H9 (cell line): ENCODE measurements around the gene CFAP65. TPM values are rescaled to one million over a fixed set of nuclear protein-coding genes. Genes with fewer than 3 reads are reported as not detected.

ENCODE experiments used
- DNase-seq: peaks from one replicate; pipeline ENCODE4 v3.0.0-alpha.2; 2017
- H2AFZ ChIP-seq: one replicate; pipeline ENCODE4 v1.6.1; 2013; ENCODE audit warnings: mild to moderate bottlenecking, low read length, control low read depth, moderate library complexity
- H2AK5ac ChIP-seq: 2 replicates; pipeline ENCODE4 v1.6.1; 2013; ENCODE audit warnings: low read length, control low read depth, mixed read lengths; ENCODE audit not compliant: insufficient read length
- H2BK120ac ChIP-seq: one replicate; pipeline ENCODE4 v1.6.1; 2013; ENCODE audit warnings: low read depth, mild to moderate bottlenecking, low read length, control low read depth, inconsistent platforms; ENCODE audit not compliant: poor library complexity, severe bottlenecking
- H2BK12ac ChIP-seq: 2 replicates; pipeline ENCODE4 v1.6.1; 2013; ENCODE audit warnings: low read length, control low read depth, mixed read lengths, low read depth; ENCODE audit not compliant: insufficient read length
- H2BK15ac ChIP-seq: 2 replicates; pipeline ENCODE4 v1.6.1; 2013; ENCODE audit warnings: low read depth, low read length, control low read depth
- H2BK20ac ChIP-seq: one replicate; pipeline ENCODE4 v1.6.1; 2013; ENCODE audit warnings: low read depth, mild to moderate bottlenecking, low read length, control low read depth, inconsistent platforms; ENCODE audit not compliant: poor library complexity, severe bottlenecking
- H2BK5ac ChIP-seq: 2 replicates; pipeline ENCODE4 v1.6.1; 2013; ENCODE audit warnings: low read length, control low read depth, mixed read lengths; ENCODE audit not compliant: insufficient read length
- H3K14ac ChIP-seq: 2 replicates; pipeline ENCODE4 v1.6.1; 2013; ENCODE audit warnings: low read length, control low read depth; ENCODE audit not compliant: insufficient read depth
- H3K18ac ChIP-seq: 2 replicates; pipeline ENCODE4 v1.6.1; 2013; ENCODE audit warnings: low read depth, mild to moderate bottlenecking, mixed read lengths, low read length, control low read depth; ENCODE audit not compliant: insufficient read length
- H3K23ac ChIP-seq: 2 replicates; pipeline ENCODE4 v1.6.1; 2013; ENCODE audit warnings: low read length, control low read depth, mixed read lengths, low read depth; ENCODE audit not compliant: insufficient read length
- H3K23me2 ChIP-seq: 2 replicates; pipeline ENCODE4 v1.6.1; 2013; ENCODE audit warnings: low read depth, mild to moderate bottlenecking, mixed read lengths, low read length, control low read depth; ENCODE audit not compliant: insufficient read length, poor library complexity, severe bottlenecking
- H3K27ac ChIP-seq: 2 replicates; pipeline ENCODE4 v1.5.1; 2013; ENCODE audit warnings: low read length, control low read depth, mixed read lengths, low read depth; ENCODE audit not compliant: insufficient read length
- H3K27me3 ChIP-seq: 2 replicates; pipeline ENCODE4 v1.6.1; 2013; ENCODE audit warnings: low read length, control low read depth, inconsistent platforms; ENCODE audit not compliant: insufficient read depth
- H3K4ac ChIP-seq: 2 replicates; pipeline ENCODE4 v1.6.1; 2013; ENCODE audit warnings: low read depth, mild to moderate bottlenecking, control low read depth, inconsistent platforms, low read length, moderate library complexity
- H3K4me1 ChIP-seq: 2 replicates; pipeline ENCODE4 v1.6.1; 2013; ENCODE audit warnings: low read length, control low read depth, inconsistent platforms; ENCODE audit not compliant: insufficient read depth
- H3K4me2 ChIP-seq: 2 replicates; pipeline ENCODE4 v1.6.1; 2013; ENCODE audit warnings: low read length, control low read depth, mixed read lengths; ENCODE audit not compliant: insufficient read length, insufficient read depth
- H3K56ac ChIP-seq: 2 replicates; pipeline ENCODE4 v1.6.1; 2013; ENCODE audit warnings: low read depth, mild to moderate bottlenecking, mixed read lengths, low read length, control low read depth; ENCODE audit not compliant: insufficient read length
- H3K79me1 ChIP-seq: 2 replicates; pipeline ENCODE4 v1.6.1; 2013; ENCODE audit warnings: low read depth, mild to moderate bottlenecking, moderate library complexity, low read length, control low read depth, inconsistent platforms; ENCODE audit not compliant: insufficient read depth, poor library complexity, severe bottlenecking
- H3K79me2 ChIP-seq: 2 replicates; pipeline ENCODE4 v1.6.1; 2013; ENCODE audit warnings: low read length, control low read depth, inconsistent platforms; ENCODE audit not compliant: insufficient read depth
- H3K9ac ChIP-seq: 2 replicates; pipeline ENCODE4 v1.6.1; 2013; ENCODE audit warnings: low read length, control low read depth, mixed read lengths; ENCODE audit not compliant: insufficient read length; ENCODE audit errors: extremely low read depth
- H3K9me3 ChIP-seq: one replicate; pipeline ENCODE4 v1.6.1; 2013; ENCODE audit warnings: low read depth, low read length, inconsistent platforms; ENCODE audit not compliant: control insufficient read depth
- H3T11ph ChIP-seq: one replicate; pipeline ENCODE4 v1.6.1; 2013; ENCODE audit warnings: mild to moderate bottlenecking, low read length, control low read depth, inconsistent platforms
- H4K20me1 ChIP-seq: one replicate; pipeline ENCODE4 v1.6.1; 2013; ENCODE audit not compliant: control insufficient read depth, insufficient read length, insufficient read depth
- H4K5ac ChIP-seq: 2 replicates; pipeline ENCODE4 v1.6.1; 2013; ENCODE audit warnings: low read depth, mild to moderate bottlenecking, mixed read lengths, low read length, control low read depth; ENCODE audit not compliant: insufficient read length
- H4K8ac ChIP-seq: replicated peaks from 2 replicates; pipeline ENCODE4 v1.6.1; 2013; ENCODE audit warnings: low read length, control low read depth, mixed read lengths, low read depth; ENCODE audit not compliant: insufficient read length
- H4K91ac ChIP-seq: 2 replicates; pipeline ENCODE4 v1.6.1; 2013; ENCODE audit warnings: low read depth, mild to moderate bottlenecking, moderate library complexity, mixed read lengths, low read length, control low read depth; ENCODE audit not compliant: insufficient read length
- H3K27ac Mint-ChIP-seq, 3 experiments: 2 replicates in 2 of 3; 3 replicates in 1 of 3; pipeline ENCODE4 v1.8.0; 2020 to 2021; ENCODE audit warnings: mixed read lengths in 3 of 3, mild to moderate bottlenecking in 1 of 3, moderate library complexity in 1 of 3
- H3K27me3 Mint-ChIP-seq: 2 replicates; pipeline ENCODE4 v1.8.0; 2021; ENCODE audit warnings: low read depth, mild to moderate bottlenecking, moderate library complexity, mixed read lengths
- H3K36me3 Mint-ChIP-seq, 3 experiments: 2 replicates in 2 of 3; 3 replicates in 1 of 3; pipeline ENCODE4 v1.8.0; 2020 to 2021; ENCODE audit warnings: low read depth in 3 of 3, mixed read lengths in 3 of 3; ENCODE audit not compliant: insufficient read depth in 1 of 3
- H3K4me1 Mint-ChIP-seq, 2 experiments: 2 replicates each; pipeline ENCODE4 v1.8.0; 2020; ENCODE audit warnings: mixed read lengths in 2 of 2
- H3K4me3 Mint-ChIP-seq, 2 experiments: 2 replicates in 1 of 2; 3 replicates in 1 of 2; pipeline ENCODE4 v1.8.0; 2020 to 2021; ENCODE audit warnings: mild to moderate bottlenecking in 2 of 2, mixed read lengths in 2 of 2, moderate library complexity in 1 of 2
- H3K9me3 Mint-ChIP-seq, 2 experiments: 2 replicates in 1 of 2; 3 replicates in 1 of 2; pipeline ENCODE4 v1.8.0; 2020; ENCODE audit warnings: mild to moderate bottlenecking in 2 of 2, mixed read lengths in 2 of 2, moderate library complexity in 1 of 2
- WGBS: extraction: QIAGEN DNeasy Blood & Tissue Kit; methylation state at CpG from one replicate; pipeline ENCODE4 v1.1.7; 2013; ENCODE audit warnings: missing lambda C conversion rate, low lambda C conversion rate, mixed read lengths; ENCODE audit not compliant: insufficient read length; ENCODE audit errors: extremely low coverage; 5-methylcytosine and 5-hydroxymethylcytosine counted together
- total RNA-seq: library from RNA; stranded (reverse); gene quantifications from 2 replicates; pipeline ENCODE4 v1.2.1, GENCODE V29; 2021
- TF ChIP-seq, protein P1 (sequence below): fragments of 200-600 bp; sonication (generic); conservative IDR thresholded peaks from 3 replicates; pipeline ENCODE4 v1.8.0; 2021; ENCODE audit warnings: antibody characterized with exemption, mild to moderate bottlenecking

CFAP65 gene
- total RNA-seq, 1 experiment from 2014 or later: 0.20 TPM

DNA sequence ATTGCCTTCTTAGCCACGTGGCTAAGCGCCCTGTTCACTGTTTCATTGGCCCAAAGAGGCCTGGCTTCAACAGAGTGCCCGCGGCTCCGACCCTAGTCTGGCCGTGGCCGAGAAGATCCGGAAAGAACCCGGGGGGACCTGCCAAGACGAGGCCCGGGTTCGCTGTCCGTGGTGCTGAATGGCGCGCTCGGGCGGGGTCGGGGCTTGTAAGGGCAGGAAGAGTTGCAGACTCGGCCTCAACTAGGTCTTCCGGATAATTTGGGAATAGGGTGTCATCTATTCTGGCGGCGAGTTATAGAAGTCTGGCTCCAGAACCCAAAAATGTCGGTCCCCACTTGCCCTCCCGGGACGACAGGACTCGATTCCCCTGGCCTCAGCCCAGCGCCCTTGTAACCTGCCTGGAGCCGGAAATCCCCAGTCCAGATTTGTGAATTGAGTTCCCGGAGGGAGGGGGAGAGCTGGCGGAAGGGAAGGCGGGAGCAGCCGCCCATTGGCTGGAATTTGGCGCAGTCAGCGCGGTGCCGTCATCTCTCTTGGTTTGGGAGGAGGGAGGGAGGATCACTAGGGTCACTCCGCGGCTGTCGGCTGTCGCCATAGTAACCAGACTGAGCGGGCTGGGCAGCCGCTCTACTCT lies 78.3 kb downstream of the CFAP65 start:
- Histone ChIP-seq H3K23me2 (peaks cover 16% of the 10 kb centered on the region), H3K79me1 (no peaks in the 10 kb centered on the region), H3K23ac (no peak overlapping the region), H3K4me2 (peak overlapping the region; percentile 49), H4K91ac (no peak overlapping the region), H3K14ac (no peak overlapping the region), H3K56ac (no peak overlapping the region), H2BK15ac (no peak overlapping the region), H2BK5ac (no peak overlapping the region), H2BK12ac (no peak overlapping the region), H3K27ac (no peak overlapping the region), H3K27me3 (peaks cover 20% of the 10 kb centered on the region), H3K18ac (no peak overlapping the region), H4K5ac (no peak overlapping the region), H3K4me1 (peaks cover 4% of the 10 kb centered on the region; the same call in 1 of the 2 replicates), H4K8ac (no peak overlapping the region), H3T11ph (no peak overlapping the region), H3K4ac (no peak overlapping the region), H3K9me3 (no peaks in the 10 kb centered on the region), H2BK120ac (no peak overlapping the region), H2AFZ (no peak overlapping the region), H2BK20ac (no peak overlapping the region), H2AK5ac (no peak overlapping the region), H3K79me2 (no peaks in the 10 kb centered on the region), H4K20me1 (no peaks in the 10 kb centered on the region), H3K9ac (no peak overlapping the region)
- no CpG with 5 or more reads among the region's 42 CpGs for WGBS
- peak; percentile 98 for DNase-seq
- Mint-ChIP-seq H3K27me3 (peaks cover 64% of the 10 kb centered on the region), H3K9me3 (peaks cover 0 to 2% of the 10 kb centered on the region in 2 experiments; a peak in 2 of 5 replicates), H3K27ac (peak overlapping the region in 1 of 3 experiments; percentile 96; a peak in 2 of 7 replicates), H3K4me1 (peaks cover 23 to 35% of the 10 kb centered on the region in 2 experiments), H3K4me3 (peak overlapping the region; percentile 78 to 84), H3K36me3 (no peaks in the 10 kb centered on the region; a peak in 3 of 7 replicates)
- TF ChIP-seq, protein P1, sequence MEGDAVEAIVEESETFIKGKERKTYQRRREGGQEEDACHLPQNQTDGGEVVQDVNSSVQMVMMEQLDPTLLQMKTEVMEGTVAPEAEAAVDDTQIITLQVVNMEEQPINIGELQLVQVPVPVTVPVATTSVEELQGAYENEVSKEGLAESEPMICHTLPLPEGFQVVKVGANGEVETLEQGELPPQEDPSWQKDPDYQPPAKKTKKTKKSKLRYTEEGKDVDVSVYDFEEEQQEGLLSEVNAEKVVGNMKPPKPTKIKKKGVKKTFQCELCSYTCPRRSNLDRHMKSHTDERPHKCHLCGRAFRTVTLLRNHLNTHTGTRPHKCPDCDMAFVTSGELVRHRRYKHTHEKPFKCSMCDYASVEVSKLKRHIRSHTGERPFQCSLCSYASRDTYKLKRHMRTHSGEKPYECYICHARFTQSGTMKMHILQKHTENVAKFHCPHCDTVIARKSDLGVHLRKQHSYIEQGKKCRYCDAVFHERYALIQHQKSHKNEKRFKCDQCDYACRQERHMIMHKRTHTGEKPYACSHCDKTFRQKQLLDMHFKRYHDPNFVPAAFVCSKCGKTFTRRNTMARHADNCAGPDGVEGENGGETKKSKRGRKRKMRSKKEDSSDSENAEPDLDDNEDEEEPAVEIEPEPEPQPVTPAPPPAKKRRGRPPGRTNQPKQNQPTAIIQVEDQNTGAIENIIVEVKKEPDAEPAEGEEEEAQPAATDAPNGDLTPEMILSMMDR: no peak
